Endodermal cell (in vitro differentiated cells): ENCODE data around the gene SPPL2C. TPM values are rescaled to one million over a fixed set of nuclear protein-coding genes. Genes with fewer than 3 reads are reported as not detected.
A peak's percentile ranks its signal among the peaks of the same experiment; 100 is the strongest.

Source experiments
- DNase-seq: peaks from one replicate; pipeline ENCODE4 v3.0.0-alpha.2; 2017
- H3K27ac ChIP-seq: 2 replicates; pipeline ENCODE4 v1.5.1; 2013; ENCODE audit warnings: mild to moderate bottlenecking, low read depth, low read length, moderate library complexity
- H3K27me3 ChIP-seq: 2 replicates; pipeline ENCODE4 v1.6.1; 2013; ENCODE audit warnings: mild to moderate bottlenecking, low read length, moderate library complexity; ENCODE audit not compliant: insufficient read depth, control insufficient read depth, poor library complexity, severe bottlenecking
- H3K36me3 ChIP-seq: 2 replicates; pipeline ENCODE4 v1.7.0; 2013; ENCODE audit warnings: mild to moderate bottlenecking, low read length, moderate library complexity; ENCODE audit not compliant: control insufficient read depth, insufficient read depth
- H3K4me1 ChIP-seq: one replicate; pipeline ENCODE4 v1.7.0; 2013; ENCODE audit warnings: low read length; ENCODE audit not compliant: control insufficient read depth, insufficient read depth
- H3K4me3 ChIP-seq: 2 replicates; pipeline ENCODE4 v1.5.1; 2013; ENCODE audit warnings: mild to moderate bottlenecking, low read length, moderate library complexity
- H3K9ac ChIP-seq: 2 replicates; pipeline ENCODE4 v1.6.1; 2013; ENCODE audit warnings: mild to moderate bottlenecking, low read length, moderate library complexity; ENCODE audit not compliant: poor library complexity, severe bottlenecking; ENCODE audit errors: extremely low read depth
- H3K9me3 ChIP-seq: 2 replicates; pipeline ENCODE4 v1.6.1; 2013; ENCODE audit warnings: mild to moderate bottlenecking, low read length, moderate library complexity; ENCODE audit not compliant: control insufficient read depth
- H3K27ac Mint-ChIP-seq: 2 replicates; pipeline ENCODE4 v1.8.0; 2020; ENCODE audit warnings: mixed read lengths
- H3K27me3 Mint-ChIP-seq: 2 replicates; pipeline ENCODE4 v1.8.0; 2021; ENCODE audit warnings: mild to moderate bottlenecking, mixed read lengths; ENCODE audit not compliant: insufficient read depth
- H3K36me3 Mint-ChIP-seq: 2 replicates; pipeline ENCODE4 v1.8.0; 2020; ENCODE audit warnings: low read depth, mixed read lengths
- H3K4me1 Mint-ChIP-seq: 2 replicates; pipeline ENCODE4 v1.8.0; 2020; ENCODE audit warnings: mixed read lengths
- H3K4me3 Mint-ChIP-seq: 2 replicates; pipeline ENCODE4 v1.8.0; 2020; ENCODE audit warnings: mild to moderate bottlenecking, moderate library complexity, mixed read lengths
- H3K9me3 Mint-ChIP-seq: 2 replicates; pipeline ENCODE4 v1.8.0; 2020; ENCODE audit warnings: mild to moderate bottlenecking, mixed read lengths
- WGBS, 2 experiments: methylation state at CpG; one replicate each; pipeline versions ENCODE4 v1.1.5 to v1.1.7; 2013; ENCODE audit warnings: missing lambda C conversion rate in 2 of 2, mixed read lengths in 1 of 2; ENCODE audit not compliant: insufficient coverage in 1 of 2, insufficient read length in 1 of 2; 5-methylcytosine and 5-hydroxymethylcytosine counted together
- total RNA-seq, 2 donors: library from RNA; stranded (reverse); fragmentation: NEBNext Ultra II Directional in 1 of 2; extraction: Animal tissue kit (Norgen Biotek cat#: 25700) in 1 of 2; gene quantifications; 2 replicates in 1 of 2; 3 replicates in 1 of 2; pipeline ENCODE4 v1.2.1, GENCODE V29; 2021
- TF ChIP-seq, protein P1 (sequence below): fragments of 200-600 bp; sonication (generic); conservative IDR thresholded peaks from 2 replicates; pipeline ENCODE4 v1.5.0; 2021; ENCODE audit warnings: antibody characterized with exemption, mild to moderate bottlenecking

The SPPL2C gene
- total RNA-seq, 2 donors from 2014 or later = not detected

DNA sequence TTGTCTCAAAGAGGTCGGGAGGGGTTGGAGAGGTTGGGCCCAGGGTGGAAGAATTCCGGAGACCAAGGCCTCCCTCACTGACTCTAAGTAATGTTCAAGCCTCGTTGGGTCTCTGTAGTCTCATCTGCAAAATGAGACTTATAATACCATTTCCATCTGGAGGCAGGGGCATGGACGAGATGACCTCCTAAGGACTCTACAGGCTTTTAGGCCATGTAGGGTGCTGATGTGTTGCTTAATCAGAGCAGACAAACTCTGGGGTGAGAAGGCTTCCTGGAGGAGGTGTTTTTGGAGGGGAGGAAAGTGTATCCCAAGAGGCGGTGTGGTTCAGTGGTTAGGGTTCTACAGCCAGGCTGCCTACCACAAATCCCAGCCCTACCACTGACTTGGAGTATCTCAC is 3.1 kb downstream of the SPPL2C start:
- H3K9ac ChIP-seq = no peak overlapping the region
- H3K27ac Mint-ChIP-seq = no peak overlapping the region
- no peaks in the 10 kb centered on the region for H3K4me1 Mint-ChIP-seq
- H3K4me3 Mint-ChIP-seq = no peak overlapping the region
- 75 to 84% methylated on average over 3 to 5 of the region's 5 CpGs for WGBS, 2 experiments
- H3K4me3 ChIP-seq = no peak overlapping the region
- H3K36me3 Mint-ChIP-seq = no peaks in the 10 kb centered on the region
- H3K27me3 ChIP-seq = peaks cover 14% of the 10 kb centered on the region
- H3K27ac ChIP-seq = no peak overlapping the region
- no peaks in the 10 kb centered on the region for H3K9me3 ChIP-seq
- H3K27me3 Mint-ChIP-seq = peaks cover 7% of the 10 kb centered on the region
- H3K36me3 ChIP-seq = no peaks in the 10 kb centered on the region
- no peaks in the 10 kb centered on the region for H3K4me1 ChIP-seq
- DNase-seq = no peak
- no peaks in the 10 kb centered on the region for H3K9me3 Mint-ChIP-seq
- TF ChIP-seq, protein P1, sequence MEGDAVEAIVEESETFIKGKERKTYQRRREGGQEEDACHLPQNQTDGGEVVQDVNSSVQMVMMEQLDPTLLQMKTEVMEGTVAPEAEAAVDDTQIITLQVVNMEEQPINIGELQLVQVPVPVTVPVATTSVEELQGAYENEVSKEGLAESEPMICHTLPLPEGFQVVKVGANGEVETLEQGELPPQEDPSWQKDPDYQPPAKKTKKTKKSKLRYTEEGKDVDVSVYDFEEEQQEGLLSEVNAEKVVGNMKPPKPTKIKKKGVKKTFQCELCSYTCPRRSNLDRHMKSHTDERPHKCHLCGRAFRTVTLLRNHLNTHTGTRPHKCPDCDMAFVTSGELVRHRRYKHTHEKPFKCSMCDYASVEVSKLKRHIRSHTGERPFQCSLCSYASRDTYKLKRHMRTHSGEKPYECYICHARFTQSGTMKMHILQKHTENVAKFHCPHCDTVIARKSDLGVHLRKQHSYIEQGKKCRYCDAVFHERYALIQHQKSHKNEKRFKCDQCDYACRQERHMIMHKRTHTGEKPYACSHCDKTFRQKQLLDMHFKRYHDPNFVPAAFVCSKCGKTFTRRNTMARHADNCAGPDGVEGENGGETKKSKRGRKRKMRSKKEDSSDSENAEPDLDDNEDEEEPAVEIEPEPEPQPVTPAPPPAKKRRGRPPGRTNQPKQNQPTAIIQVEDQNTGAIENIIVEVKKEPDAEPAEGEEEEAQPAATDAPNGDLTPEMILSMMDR = no peak

DNA sequence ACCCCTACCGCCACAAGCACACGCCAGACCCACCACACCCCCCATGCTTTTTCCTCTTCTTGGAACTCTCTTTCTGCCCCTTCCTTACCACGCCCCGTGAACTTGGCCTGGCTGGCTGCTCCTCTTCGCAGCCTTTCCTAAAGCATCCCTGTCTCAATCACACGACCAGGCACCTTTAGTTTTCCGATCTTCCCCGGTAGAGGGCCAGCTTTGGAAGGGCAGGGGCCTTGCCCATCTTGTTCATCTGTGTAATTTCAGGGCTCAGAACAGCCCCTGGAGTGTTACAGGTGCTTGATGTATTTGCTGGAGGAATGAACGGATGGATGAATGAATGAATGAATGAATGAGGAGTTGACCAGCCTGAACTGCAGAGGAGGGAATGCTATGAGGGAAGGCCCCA is 3.7 kb downstream of the SPPL2C start:
- H3K9me3 Mint-ChIP-seq = no peaks in the 10 kb centered on the region
- H3K4me1 Mint-ChIP-seq = no peaks in the 10 kb centered on the region
- TF ChIP-seq, protein P1 = peak; percentile 43
- peaks cover 14% of the 10 kb centered on the region for H3K27me3 ChIP-seq
- no peak overlapping the region for H3K4me3 ChIP-seq
- no peaks in the 10 kb centered on the region for H3K36me3 ChIP-seq
- peaks cover 7% of the 10 kb centered on the region for H3K27me3 Mint-ChIP-seq
- no peak overlapping the region for H3K27ac ChIP-seq
- no peaks in the 10 kb centered on the region for H3K9me3 ChIP-seq
- no peak overlapping the region for H3K27ac Mint-ChIP-seq
- H3K36me3 Mint-ChIP-seq = no peaks in the 10 kb centered on the region
- no peak overlapping the region for H3K4me3 Mint-ChIP-seq
- DNase-seq = no peak
- H3K4me1 ChIP-seq = no peaks in the 10 kb centered on the region
- no peak overlapping the region for H3K9ac ChIP-seq
- 93 to 96% methylated on average over 5 to 9 of the region's 9 CpGs for WGBS, 2 experiments

DNA sequence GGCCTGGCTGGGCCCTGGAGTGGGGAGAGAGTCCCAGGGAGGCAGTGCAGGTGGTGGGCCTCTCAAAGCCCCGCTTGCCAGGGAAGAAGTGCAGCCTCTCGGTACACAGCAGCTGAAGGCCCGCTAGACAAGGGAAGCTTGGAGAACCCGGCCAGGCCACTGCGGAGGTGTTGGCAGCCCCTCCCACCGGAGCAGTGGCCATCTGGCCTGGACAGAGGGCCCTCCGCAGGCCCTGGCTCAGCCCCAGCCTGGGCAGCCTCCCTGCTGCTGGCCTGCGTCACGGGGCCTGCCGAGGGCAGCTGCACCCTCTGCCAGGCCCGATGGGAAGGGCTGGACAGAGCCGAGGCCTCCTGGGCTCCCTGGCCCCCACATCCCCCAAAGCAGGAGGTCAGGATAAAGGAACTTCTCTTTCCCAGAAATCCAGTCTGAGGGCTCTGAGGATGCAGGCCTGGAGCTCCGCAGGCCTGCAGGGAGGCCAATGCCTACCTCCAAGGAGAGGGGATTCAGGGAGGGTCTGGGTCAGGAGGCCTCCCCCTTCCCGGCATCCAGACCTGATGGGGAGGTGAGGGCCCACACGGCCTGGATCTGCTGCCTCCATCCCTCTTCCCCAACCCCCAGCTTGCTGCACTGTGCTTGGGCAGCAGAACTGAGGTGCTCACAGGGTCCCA is 4.3 kb downstream of the SPPL2C start:
- H3K27me3 ChIP-seq = peaks cover 14% of the 10 kb centered on the region
- Mint-ChIP-seq H3K27ac (no peak overlapping the region), H3K4me3 (no peak overlapping the region), H3K9me3 (no peaks in the 10 kb centered on the region), H3K36me3 (no peaks in the 10 kb centered on the region), H3K4me1 (no peaks in the 10 kb centered on the region), H3K27me3 (peaks cover 9% of the 10 kb centered on the region)
- H3K9ac ChIP-seq = no peak overlapping the region
- no peak for DNase-seq
- H3K4me1 ChIP-seq = no peaks in the 10 kb centered on the region
- no peak overlapping the region for H3K4me3 ChIP-seq
- H3K9me3 ChIP-seq = no peaks in the 10 kb centered on the region
- 84 to 89% methylated on average over 3 to 15 of the region's 15 CpGs for WGBS, 2 experiments
- H3K27ac ChIP-seq = no peak overlapping the region
- TF ChIP-seq, protein P1 = no peak
- H3K36me3 ChIP-seq = no peaks in the 10 kb centered on the region
